Fibroblast of skin of right biceps (primary cell): ENCODE results near the gene MCRIP2.

Experiments
- DNase-seq: peaks from one replicate; pipeline ENCODE4 v3.0.0-alpha.2; 2013

MCRIP2 gene

GRCh38 chr16:649631-650030 lies 8.0 kb downstream of the MCRIP2 start:
- no peak for DNase-seq

GRCh38 chr16:651844-652243 lies 10.2 kb downstream of the MCRIP2 start:
- no peak for DNase-seq

GRCh38 chr16:652454-653305 lies 11.1 kb downstream of the MCRIP2 start:
- DNase-seq: no peak

GRCh38 chr16:654034-654433 lies 12.4 kb downstream of the MCRIP2 start:
- no peak for DNase-seq

GRCh38 chr16:657487-657886 lies 15.9 kb downstream of the MCRIP2 start:
- no peak for DNase-seq

- DNase-seq: no peak
Observed at GRCh38 chr16:658679-659571, 17.3 kb downstream of the MCRIP2 start.

- DNase-seq: no peak
Observed at GRCh38 chr16:659618-660017, 18.0 kb downstream of the MCRIP2 start.

GRCh38 chr16:660132-660458 lies 18.5 kb downstream of the MCRIP2 start:
- DNase-seq: no peak

- peak; percentile 77 for DNase-seq
Observed at GRCh38 chr16:660459-661183, 19.0 kb downstream of the MCRIP2 start.

- DNase-seq: no peak
Observed at GRCh38 chr16:661184-661821, 19.7 kb downstream of the MCRIP2 start.

- no peak for DNase-seq
Observed at GRCh38 chr16:662095-662494, 20.5 kb downstream of the MCRIP2 start.

GRCh38 chr16:662597-662996 lies 21.0 kb downstream of the MCRIP2 start:
- DNase-seq: no peak

GRCh38 chr16:666572-666971 lies 24.9 kb downstream of the MCRIP2 start:
- DNase-seq: no peak

- DNase-seq: no peak
Observed at GRCh38 chr16:667113-667779, 25.6 kb downstream of the MCRIP2 start.

GRCh38 chr16:667780-668518 lies 26.3 kb downstream of the MCRIP2 start, which contains the start of gene RHOT2:
RHOT2 (plus strand) TSS chr16:668132; CDS start chr16:668200, 68 bp downstream.
- peak; percentile 90 for DNase-seq

- no peak for DNase-seq
Observed at GRCh38 chr16:668519-669171, 27.0 kb downstream of the MCRIP2 start.

- DNase-seq: no peak
Observed at GRCh38 chr16:669666-670065, 28.0 kb downstream of the MCRIP2 start.

GRCh38 chr16:670485-671352 lies 29.1 kb downstream of the MCRIP2 start:
- no peak for DNase-seq

- no peak for DNase-seq
Observed at GRCh38 chr16:671353-672131, 29.9 kb downstream of the MCRIP2 start.
